Mesothelial cell of epicardium (in vitro differentiated cells): ENCODE measurements around the gene RSL24D1. TPM values are rescaled to one million over a fixed set of nuclear protein-coding genes. Genes with fewer than 3 reads are reported as not detected.
A peak's percentile ranks its signal among the peaks of the same experiment; 100 is the strongest.

Experiments
- DNase-seq, 2 experiments: peaks; one replicate each; pipeline ENCODE4 v3.0.0; 2021; ENCODE audit warnings: low spot score in 2 of 2; ENCODE audit not compliant: unreplicated experiment in 2 of 2
- H3K27ac Mint-ChIP-seq: 2 replicates; pipeline ENCODE4 v1.8.0; 2021; ENCODE audit warnings: mixed read lengths
- H3K27me3 Mint-ChIP-seq: 2 replicates; pipeline ENCODE4 v1.8.0; 2021; ENCODE audit warnings: low read depth, mixed read lengths
- H3K36me3 Mint-ChIP-seq: 2 replicates; pipeline ENCODE4 v1.8.0; 2021; ENCODE audit warnings: mixed read lengths
- H3K4me1 Mint-ChIP-seq: 2 replicates; pipeline ENCODE4 v1.8.0; 2021; ENCODE audit warnings: mixed read lengths
- H3K4me3 Mint-ChIP-seq: 2 replicates; pipeline ENCODE4 v1.8.0; 2021; ENCODE audit warnings: mild to moderate bottlenecking, moderate library complexity, mixed read lengths
- H3K9me3 Mint-ChIP-seq: 2 replicates; pipeline ENCODE4 v1.8.0; 2021; ENCODE audit warnings: mixed read lengths
- CTCF ChIP-seq: fragments of 200-600 bp; sonication (generic); IDR thresholded peaks from one replicate; pipeline ENCODE4 v1.5.0; 2021; ENCODE audit warnings: antibody characterized with exemption; ENCODE audit not compliant: unreplicated experiment
- total RNA-seq: library from RNA; stranded (reverse); gene quantifications from 3 replicates; pipeline ENCODE4 v1.2.1, GENCODE V29; 2021

RSL24D1 gene
- total RNA-seq = 74.6 to 78.8 TPM (median 75.1 TPM) in 3 replicates

- DNase-seq = peak; percentile 86 to 92
- no peak within 1 kb of the TSS for H3K4me3 Mint-ChIP-seq
- no peaks in the 10 kb centered on the region for H3K27me3 Mint-ChIP-seq
- H3K36me3 Mint-ChIP-seq = peaks cover 2% of the 10 kb centered on the region
- H3K27ac Mint-ChIP-seq = no peak within 1 kb of the TSS
- peaks cover 7% of the 10 kb centered on the region for H3K9me3 Mint-ChIP-seq
- TF ChIP-seq CTCF = no peak
- peaks cover 6% of the 10 kb centered on the region for H3K4me1 Mint-ChIP-seq
Observed at GRCh38 chr15:55196458-55197361, at the start of gene RSL24D1. RSL24D1 (minus strand) TSS chr15:55196941; CDS start chr15:55196890, 51 bp downstream.

- Mint-ChIP-seq H3K27ac (no peak overlapping the region), H3K9me3 (no peaks in the 10 kb centered on the region), H3K4me3 (no peak overlapping the region), H3K4me1 (no peaks in the 10 kb centered on the region), H3K27me3 (no peaks in the 10 kb centered on the region), H3K36me3 (no peaks in the 10 kb centered on the region)
- DNase-seq = no peak
- no peak for TF ChIP-seq CTCF
Observed at GRCh38 chr15:55245059-55245458, 48.3 kb upstream of the RSL24D1 start.

GRCh38 chr15:55241891-55242290 lies 45.1 kb upstream of the RSL24D1 start:
- TF ChIP-seq CTCF = no peak
- H3K9me3 Mint-ChIP-seq = no peaks in the 10 kb centered on the region
- no peak overlapping the region for H3K27ac Mint-ChIP-seq
- H3K4me1 Mint-ChIP-seq = no peaks in the 10 kb centered on the region
- H3K36me3 Mint-ChIP-seq = no peaks in the 10 kb centered on the region
- H3K4me3 Mint-ChIP-seq = no peak overlapping the region
- no peaks in the 10 kb centered on the region for H3K27me3 Mint-ChIP-seq
- no peak for DNase-seq

- no peaks in the 10 kb centered on the region for H3K27me3 Mint-ChIP-seq
- no peak for DNase-seq
- no peak overlapping the region for H3K4me3 Mint-ChIP-seq
- no peak for TF ChIP-seq CTCF
- no peaks in the 10 kb centered on the region for H3K4me1 Mint-ChIP-seq
- H3K9me3 Mint-ChIP-seq = no peaks in the 10 kb centered on the region
- H3K36me3 Mint-ChIP-seq = no peaks in the 10 kb centered on the region
- no peak overlapping the region for H3K27ac Mint-ChIP-seq
Observed at GRCh38 chr15:55241186-55241585, 44.4 kb upstream of the RSL24D1 start.

- no peak for DNase-seq
- Mint-ChIP-seq H3K4me3 (no peak overlapping the region), H3K27me3 (no peaks in the 10 kb centered on the region), H3K9me3 (no peaks in the 10 kb centered on the region), H3K4me1 (no peaks in the 10 kb centered on the region), H3K27ac (no peak overlapping the region), H3K36me3 (no peaks in the 10 kb centered on the region)
- no peak for TF ChIP-seq CTCF
Observed at GRCh38 chr15:55240125-55240760, 43.5 kb upstream of the RSL24D1 start.
